Stimulated activated CD4-positive, alpha-beta T cell treated with anti-CD3 and anti-CD28 coated beads, TNF-alpha, amount 100 ng/mL, for 4 hours (primary cell): ENCODE results near the gene PAN3.
A peak's percentile ranks its signal among the peaks of the same experiment; 100 is the strongest.
"Not testable (repeated sequence)": the region's sequence is repeated elsewhere in the genome, so short reads cannot be mapped to it uniquely, and the experiment has no call there.

Experiments
- DNase-seq, 3 experiments: peaks; one replicate each; pipeline ENCODE4 v3.0.0-alpha.2; 2020; ENCODE audit warnings: low read depth in 3 of 3

PAN3 gene

GRCh38 chr13:28136916-28137315 is 1.4 kb upstream of the PAN3 start:
- DNase-seq = no peak

GRCh38 chr13:28137596-28137995 is 749 bp upstream of the PAN3 start:
- DNase-seq = no peak

GRCh38 chr13:28138756-28139470 is 568 bp downstream of the PAN3 start:
- DNase-seq = peak; percentile 74 to 89 (median 84)

- no peak for DNase-seq
Measured at GRCh38 chr13:28140433-28141125, 2.2 kb downstream of the PAN3 start.

GRCh38 chr13:28141542-28141941 is 3.2 kb downstream of the PAN3 start:
- not testable (repeated sequence) for DNase-seq

- DNase-seq = no peak
Measured at GRCh38 chr13:28145049-28145448, 6.7 kb downstream of the PAN3 start.

GRCh38 chr13:28147495-28147894 is 9.2 kb downstream of the PAN3 start:
- no peak for DNase-seq

GRCh38 chr13:28159057-28159456 is 20.7 kb downstream of the PAN3 start:
- no peak for DNase-seq

- no peak for DNase-seq
Measured at GRCh38 chr13:28161370-28161769, 23.0 kb downstream of the PAN3 start.

GRCh38 chr13:28163587-28163986 is 25.2 kb downstream of the PAN3 start:
- no peak for DNase-seq

- no peak for DNase-seq
Measured at GRCh38 chr13:28166257-28166656, 27.9 kb downstream of the PAN3 start.

- DNase-seq = no peak
Measured at GRCh38 chr13:28171266-28171665, 32.9 kb downstream of the PAN3 start.

GRCh38 chr13:28172947-28173346 is 34.6 kb downstream of the PAN3 start:
- no peak for DNase-seq

- no peak for DNase-seq
Measured at GRCh38 chr13:28173793-28174192, 35.4 kb downstream of the PAN3 start.

- no peak for DNase-seq
Measured at GRCh38 chr13:28177327-28177726, 39.0 kb downstream of the PAN3 start.

- no peak for DNase-seq
Measured at GRCh38 chr13:28177877-28178276, 39.5 kb downstream of the PAN3 start.

GRCh38 chr13:28179974-28180373 is 41.6 kb downstream of the PAN3 start:
- DNase-seq = no peak

GRCh38 chr13:28181413-28181812 is 43.1 kb downstream of the PAN3 start:
- DNase-seq = no peak

- DNase-seq = no peak
Measured at GRCh38 chr13:28185256-28185655, 46.9 kb downstream of the PAN3 start.

- DNase-seq = no peak
Measured at GRCh38 chr13:28199089-28199488, 60.7 kb downstream of the PAN3 start.

- no peak for DNase-seq
Measured at GRCh38 chr13:28204043-28204442, 65.7 kb downstream of the PAN3 start.

GRCh38 chr13:28204690-28205443 is 66.5 kb downstream of the PAN3 start:
- no peak for DNase-seq

GRCh38 chr13:28218679-28219078 is 80.3 kb downstream of the PAN3 start:
- DNase-seq = no peak
